AG04449 (cell line): Measurements from ENCODE around the gene GSTK1.

ENCODE experiments used
- CTCF ChIA-PET: fragments of 350-600 bp; formaldehyde crosslinking; extraction: SDS; loops from one replicate; lab custom pipeline; 2021; ENCODE audit warnings: antibody characterized with exemption; lab: Yijun Ruan, JAX
- POLR2A ChIA-PET: fragments of 400-600, 350-600 bp; formaldehyde crosslinking; extraction: SDS; loops from one replicate; lab custom pipeline; 2020; ENCODE audit warnings: antibody characterized with exemption, inconsistent platforms; lab: Yijun Ruan, JAX
- DNase-seq: peaks from one replicate; pipeline ENCODE4 v3.0.0-alpha.2; 2010; ENCODE audit warnings: low read depth, low spot score
- H3K4me3 ChIP-seq: 2 replicates; pipeline ENCODE4 v1.5.1; 2011; ENCODE audit warnings: low read depth, mild to moderate bottlenecking, control low read depth, low read length
- CTCF ChIP-seq: IDR thresholded peaks from one replicate; pipeline ENCODE4 v1.5.1; 2011; ENCODE audit warnings: mild to moderate bottlenecking, moderate library complexity, low read length, control low read depth, inconsistent platforms; ENCODE audit not compliant: insufficient read depth; ENCODE audit errors: missing control alignments

GSTK1 gene

GRCh38 chr7:143296686-143297085 lies 33.4 kb downstream of the GSTK1 start:
- POLR2A ChIA-PET, result interaction anchor here (1.2 kb wide), 1 partner anchor 8 kb away, joined by 4 read pairs; the partner anchor contains the start of gene CASP2
- H3K4me3 ChIP-seq, result no peak overlapping the region
- TF ChIP-seq CTCF, result no peak
- CTCF ChIA-PET, result interaction anchor here (0.7 to 2.6 kb wide), 7 partner anchors 9 to 207 kb away, joined by 3 to 18 read pairs (median 4); no protein-coding TSS in a partner anchor
- no peak for DNase-seq

DNA sequence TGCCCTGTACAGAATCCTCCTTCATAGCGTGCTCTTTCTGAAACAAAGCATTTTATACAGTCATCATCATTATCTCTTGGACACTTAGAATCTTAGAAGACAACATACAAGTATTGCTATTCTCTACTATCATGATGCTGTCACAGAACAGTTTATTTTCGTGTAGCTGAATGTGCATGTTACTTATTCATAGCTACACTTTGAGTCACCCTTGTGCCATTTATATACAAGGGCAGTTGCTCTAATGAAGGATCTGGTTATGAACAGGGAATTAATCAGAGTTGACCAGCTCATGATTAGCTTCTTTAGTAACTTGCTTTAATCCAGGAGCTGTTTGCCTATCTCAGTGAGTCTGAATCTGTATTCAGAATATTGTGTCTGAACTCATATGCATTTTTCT lies 36.1 kb downstream of the GSTK1 start:
- H3K4me3 ChIP-seq, result no peak overlapping the region
- ChIA-PET CTCF (interaction anchor here (0.7 to 3.9 kb wide), 9 partner anchors 7 to 81 kb away, joined by 3 to 18 read pairs (median 4); partner anchors contain the start of gene GSTK1), POLR2A (interaction anchor here (1.2 kb wide), 1 partner anchor 36 kb away, joined by 3 read pairs; the partner anchor contains the start of gene GSTK1)
- no peak for DNase-seq
- no peak for TF ChIP-seq CTCF

DNA sequence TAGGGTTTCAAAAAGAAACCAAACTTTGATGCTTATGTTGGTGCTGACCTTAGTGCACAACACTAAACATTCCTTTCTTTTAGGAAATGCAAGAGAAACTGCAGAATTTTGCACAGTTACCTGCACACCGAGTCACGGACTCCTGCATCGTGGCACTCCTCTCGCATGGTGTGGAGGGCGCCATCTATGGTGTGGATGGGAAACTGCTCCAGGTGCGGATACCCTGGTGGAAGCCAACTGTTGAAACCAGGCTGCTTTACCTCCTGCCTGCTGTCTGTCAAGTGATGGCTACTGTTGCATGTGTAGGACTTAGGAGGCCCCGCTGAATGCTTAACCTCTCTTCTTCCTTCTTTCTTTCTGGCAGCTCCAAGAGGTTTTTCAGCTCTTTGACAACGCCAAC lies 36.6 kb downstream of the GSTK1 start:
- DNase-seq, result no peak
- peak; percentile 37 for TF ChIP-seq CTCF
- POLR2A ChIA-PET, result interaction anchor here (1.2 kb wide), 1 partner anchor 37 kb away, joined by 3 read pairs; the partner anchor contains the start of gene GSTK1
- H3K4me3 ChIP-seq, result no peak overlapping the region
- CTCF ChIA-PET, result interaction anchor here (0.7 to 3.9 kb wide), 9 partner anchors 8 to 81 kb away, joined by 3 to 18 read pairs (median 4); partner anchors contain the start of gene GSTK1

- DNase-seq, result no peak
- TF ChIP-seq CTCF, result no peak
- no peak overlapping the region for H3K4me3 ChIP-seq
- CTCF ChIA-PET, result interaction anchor here (0.8 to 3.9 kb wide), 7 partner anchors 9 to 157 kb away, joined by 3 to 18 read pairs (median 4); partner anchors contain the start of gene CASP2
- POLR2A ChIA-PET, result no interaction called here
These were observed 38.0 kb downstream of the GSTK1 start for GRCh38 chr7:143300959-143301935.

DNA sequence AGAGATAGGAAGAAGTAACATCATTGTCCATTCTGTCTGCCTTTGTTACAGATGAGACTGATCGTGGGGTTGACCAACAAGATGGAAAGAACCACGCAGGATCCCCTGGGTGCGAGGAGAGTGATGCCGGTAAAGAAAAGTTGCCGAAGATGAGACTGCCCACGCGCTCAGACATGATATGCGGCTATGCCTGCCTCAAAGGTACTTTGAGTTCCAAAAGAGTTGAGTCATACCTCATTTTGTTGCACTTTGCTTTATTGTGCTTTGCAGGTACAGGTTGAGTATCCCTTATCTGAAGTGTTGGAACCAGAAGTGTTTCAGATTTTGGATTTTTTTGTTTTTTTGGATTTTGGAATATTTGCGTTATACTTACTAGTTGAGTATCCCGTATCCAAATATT lies 40.5 kb downstream of the GSTK1 start:
- no peak for DNase-seq
- POLR2A ChIA-PET, result no interaction called here
- TF ChIP-seq CTCF, result no peak
- H3K4me3 ChIP-seq, result no peak overlapping the region
- CTCF ChIA-PET, result interaction anchor here (2.7 kb wide), 1 partner anchor 63 kb away, joined by 9 read pairs; no protein-coding TSS in a partner anchor
